GM12872 (cell line): ENCODE measurements around the gene AHCTF1.

Experiments used
- TF ChIP-seq, protein P1 (sequence below): IDR thresholded peaks from 3 replicates; pipeline ENCODE4 v1.5.1; 2011; ENCODE audit warnings: low read depth, mild to moderate bottlenecking, low read length, moderate library complexity; ENCODE audit not compliant: insufficient read depth

AHCTF1 gene

GRCh38 chr1:246959944-246960693 lies 28.4 kb upstream of the AHCTF1 start:
- TF ChIP-seq, protein P1, sequence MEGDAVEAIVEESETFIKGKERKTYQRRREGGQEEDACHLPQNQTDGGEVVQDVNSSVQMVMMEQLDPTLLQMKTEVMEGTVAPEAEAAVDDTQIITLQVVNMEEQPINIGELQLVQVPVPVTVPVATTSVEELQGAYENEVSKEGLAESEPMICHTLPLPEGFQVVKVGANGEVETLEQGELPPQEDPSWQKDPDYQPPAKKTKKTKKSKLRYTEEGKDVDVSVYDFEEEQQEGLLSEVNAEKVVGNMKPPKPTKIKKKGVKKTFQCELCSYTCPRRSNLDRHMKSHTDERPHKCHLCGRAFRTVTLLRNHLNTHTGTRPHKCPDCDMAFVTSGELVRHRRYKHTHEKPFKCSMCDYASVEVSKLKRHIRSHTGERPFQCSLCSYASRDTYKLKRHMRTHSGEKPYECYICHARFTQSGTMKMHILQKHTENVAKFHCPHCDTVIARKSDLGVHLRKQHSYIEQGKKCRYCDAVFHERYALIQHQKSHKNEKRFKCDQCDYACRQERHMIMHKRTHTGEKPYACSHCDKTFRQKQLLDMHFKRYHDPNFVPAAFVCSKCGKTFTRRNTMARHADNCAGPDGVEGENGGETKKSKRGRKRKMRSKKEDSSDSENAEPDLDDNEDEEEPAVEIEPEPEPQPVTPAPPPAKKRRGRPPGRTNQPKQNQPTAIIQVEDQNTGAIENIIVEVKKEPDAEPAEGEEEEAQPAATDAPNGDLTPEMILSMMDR, result no peak

DNA sequence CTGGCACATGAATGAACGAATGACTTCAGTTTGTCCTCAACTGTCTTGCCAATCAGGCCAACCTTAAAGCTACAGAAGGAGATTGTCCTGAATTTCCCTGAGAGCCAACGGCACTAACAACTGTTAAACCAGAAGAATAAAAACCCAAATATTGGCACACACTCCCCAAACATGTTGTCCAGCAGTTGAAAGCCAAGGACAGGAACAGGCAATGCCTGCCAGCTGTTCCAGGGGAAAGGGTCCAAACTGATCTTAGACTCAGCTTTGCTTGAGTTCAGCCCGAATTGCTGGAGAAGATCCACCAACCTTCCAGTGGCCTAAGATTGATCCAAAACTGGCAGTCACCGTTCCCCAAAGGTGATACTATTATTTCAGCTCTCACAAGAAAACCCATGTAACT lies 22.4 kb upstream of the AHCTF1 start:
- TF ChIP-seq, protein P1, result no peak

DNA sequence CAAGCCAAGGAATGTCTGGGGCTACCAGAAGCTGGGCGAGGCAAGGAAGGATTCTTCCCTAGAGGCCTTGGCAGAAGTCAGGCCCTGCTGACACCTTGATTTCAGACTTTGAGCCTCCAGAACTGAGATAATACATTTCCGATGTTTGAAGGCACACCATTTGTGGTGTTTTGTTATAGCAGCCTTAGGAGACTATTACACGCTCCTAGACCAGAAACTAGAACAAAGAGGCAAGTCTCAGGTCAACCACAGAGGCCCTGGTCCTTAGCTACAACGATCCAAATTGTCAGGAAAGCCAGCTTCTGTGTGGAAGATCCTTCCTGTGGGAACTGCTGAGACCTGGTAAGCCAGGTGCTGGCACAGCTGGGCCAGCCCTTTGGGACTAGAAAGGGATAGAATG lies 19.7 kb upstream of the AHCTF1 start:
- TF ChIP-seq, protein P1, result no peak

DNA sequence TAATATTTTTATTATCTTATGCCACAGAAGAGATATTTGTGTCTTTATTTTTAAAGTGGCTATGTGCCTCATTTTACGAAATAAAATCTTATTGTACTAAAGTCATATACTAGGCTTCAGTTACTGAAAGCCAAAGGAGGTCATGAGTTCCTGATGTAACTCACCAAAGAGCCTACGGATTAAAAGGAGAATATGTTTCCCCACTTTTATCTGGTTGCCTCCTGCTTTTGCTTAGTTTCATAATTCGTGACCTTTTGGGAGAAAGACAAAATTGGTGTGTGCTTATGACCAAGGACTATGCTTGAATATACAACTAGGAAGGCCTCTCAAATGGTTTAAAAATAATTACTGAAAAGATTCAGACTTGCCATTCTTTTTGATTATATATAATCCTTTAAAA lies 18.2 kb upstream of the AHCTF1 start:
- TF ChIP-seq, protein P1, result no peak

DNA sequence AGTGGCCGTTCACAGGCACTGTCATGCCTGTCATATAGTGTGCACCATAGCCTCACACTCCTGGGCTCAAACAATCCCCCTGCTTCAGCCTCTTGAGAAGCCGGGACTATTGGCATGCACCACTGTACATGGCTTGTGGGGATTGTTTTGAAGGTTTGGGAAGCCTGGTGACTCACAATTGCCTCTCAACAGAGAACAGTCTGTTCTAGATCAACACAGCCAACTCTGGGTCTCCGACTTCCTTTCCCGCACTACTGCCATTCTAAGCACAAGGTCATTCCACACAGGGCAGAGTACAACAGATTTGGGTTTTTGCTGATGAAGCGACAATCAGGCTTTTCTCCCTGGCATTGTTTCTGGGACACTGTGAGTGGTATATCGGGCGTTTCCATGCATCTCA lies 15.5 kb upstream of the AHCTF1 start:
- TF ChIP-seq, protein P1, result no peak

- TF ChIP-seq, protein P1, result no peak
Observed at GRCh38 chr1:246946366-246946765, 14.6 kb upstream of the AHCTF1 start.

DNA sequence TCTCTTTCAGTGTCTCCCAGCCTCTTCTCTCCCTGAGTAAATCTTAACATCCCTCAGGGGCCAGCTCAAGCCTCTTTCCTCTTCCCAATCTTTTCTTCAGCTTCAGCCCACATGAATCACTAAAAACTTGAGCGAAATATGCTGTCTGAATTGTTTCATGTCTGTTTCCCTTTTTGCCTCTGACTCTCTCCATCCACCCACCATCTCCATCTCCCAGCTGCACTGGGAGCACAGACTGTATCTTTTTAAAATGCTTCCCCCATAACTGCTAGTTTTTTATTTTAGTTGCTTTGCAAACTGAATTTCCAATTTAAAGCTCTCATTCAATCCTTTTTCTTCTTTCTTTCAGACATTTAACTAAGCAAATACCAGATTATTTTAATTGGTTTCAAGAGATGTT lies 3.0 kb upstream of the AHCTF1 start:
- TF ChIP-seq, protein P1, result no peak
